HepG2 (cell line): ENCODE measurements around the gene MAN2B2. TPM values are rescaled to one million over a fixed set of nuclear protein-coding genes. Genes with fewer than 3 reads are reported as not detected.

Source experiments
- ATAC-seq: fragments of 200-7000 bp; cut with Tn5 transposase; 3 replicates; pipeline ENCODE4 v1.9.1; 2020; ENCODE audit warnings: mild to moderate bottlenecking, moderate library complexity
- BruUV-seq: library from RNA; stranded (reverse); fragments of 400-500 nt; replicated peaks from 2 replicates; lab custom pipeline; 2021; lab: Mats Ljungman, UMichigan
- CTCF ChIA-PET: fragments of 300-600 bp; formaldehyde crosslinking; extraction: SDS; loops from one replicate; lab custom pipeline; 2021; ENCODE audit warnings: low total read pairs, inconsistent platforms, low intra/inter-chr PET ratio; lab: Yijun Ruan, JAX
- POLR2A ChIA-PET: fragments of 350-600 bp; sonication (Branson Sonifier 250); formaldehyde crosslinking; loops from one replicate; lab custom pipeline; 2020; ENCODE audit warnings: antibody characterized with exemption, inconsistent platforms; lab: Yijun Ruan, JAX
- DNase-seq: peaks from one replicate; pipeline ENCODE4 v3.0.0-alpha.2; 2015; ENCODE audit warnings: low spot score
- FAIRE-seq: peaks from 3 replicates; lab custom pipeline; 2011; peaks lifted over from hg19 to GRCh38; lab: Jason Lieb, UNC
- H2AFZ ChIP-seq: one replicate; pipeline ENCODE4 v1.6.1; 2011; ENCODE audit warnings: low read length, inconsistent platforms
- H3K27ac ChIP-seq: fragments of 300-600 bp; 3 replicates; pipeline ENCODE4 v1.8.0; 2011; ENCODE audit warnings: mixed run types, mild to moderate bottlenecking, mixed read lengths, low read length, inconsistent platforms; ENCODE audit not compliant: insufficient read depth; ENCODE audit errors: extremely low read length
- H3K27me3 ChIP-seq, 2 experiments: fragments of 200-600 bp in 1 of 2; 2 replicates in 1 of 2; 3 replicates in 1 of 2; pipeline versions ENCODE4 v1.6.0 to v1.8.0; 2011; ENCODE audit warnings: low read length in 2 of 2, mild to moderate bottlenecking in 2 of 2, moderate library complexity in 2 of 2, inconsistent platforms in 1 of 2; ENCODE audit not compliant: insufficient read depth in 2 of 2, control insufficient read depth in 1 of 2
- H3K36me3 ChIP-seq, 2 experiments: fragments of 200-600 bp in 1 of 2; replicated peaks in 1 of 2; 2 replicates in 1 of 2; 3 replicates in 1 of 2; pipeline versions ENCODE4 v1.5.1 to v1.8.0; 2011; ENCODE audit warnings: low read length in 2 of 2, inconsistent platforms in 1 of 2; ENCODE audit not compliant: insufficient read depth in 2 of 2, control insufficient read depth in 1 of 2
- H3K4me1 ChIP-seq: 2 replicates; pipeline ENCODE4 v1.5.1; 2012; ENCODE audit warnings: low read length, inconsistent platforms; ENCODE audit not compliant: insufficient read depth
- H3K4me2 ChIP-seq: 2 replicates; pipeline ENCODE4 v1.6.0; 2011; ENCODE audit warnings: low read depth, low read length, inconsistent platforms
- H3K4me3 ChIP-seq, 3 experiments: fragments of 200-600 bp in 1 of 3; sonication (generic), shearing (Covaris generic) in 1 of 3; replicated peaks in 1 of 3; 2 replicates each; pipeline ENCODE4 v1.5.1; 2011 to 2016; ENCODE audit warnings: low read length in 3 of 3, inconsistent platforms in 2 of 3, low read depth in 2 of 3, mild to moderate bottlenecking in 2 of 3, control low read depth in 1 of 3, mixed read lengths in 1 of 3; ENCODE audit not compliant: insufficient read depth in 1 of 3
- H3K79me2 ChIP-seq: one replicate; pipeline ENCODE4 v1.6.1; 2011; ENCODE audit warnings: low read length, inconsistent platforms; ENCODE audit not compliant: insufficient read depth
- H3K9ac ChIP-seq: 2 replicates; pipeline ENCODE4 v1.6.0; 2011; ENCODE audit warnings: mild to moderate bottlenecking, low read depth, low read length, inconsistent platforms; ENCODE audit not compliant: insufficient read depth
- H3K9me3 ChIP-seq: 2 replicates; pipeline ENCODE4 v1.5.1; 2012; ENCODE audit warnings: mild to moderate bottlenecking, low read length
- H4K20me1 ChIP-seq: 2 replicates; pipeline ENCODE4 v1.6.0; 2011; ENCODE audit warnings: inconsistent platforms, mild to moderate bottlenecking, low read length, moderate library complexity; ENCODE audit not compliant: insufficient read depth
- ASH2L ChIP-seq: fragments of 300-600, 200-600 bp; sonication (generic); IDR thresholded peaks from 2 replicates; pipeline ENCODE4 v1.7.0; 2017; ENCODE audit warnings: low read depth, mild to moderate bottlenecking, moderate library complexity, mixed read lengths, low read length; ENCODE audit not compliant: insufficient read length
- MEIS1 ChIP-seq: sonication (generic); formaldehyde crosslinking; IDR thresholded peaks from 2 replicates; pipeline ENCODE4 v1.9.0; 2021; ENCODE audit warnings: mild to moderate bottlenecking, missing genetic modification reagents, moderate library complexity, borderline replicate concordance
- RAD51 ChIP-seq: fragments of 450-650 bp; IDR thresholded peaks from 2 replicates; pipeline ENCODE4 v1.6.1; 2016; ENCODE audit warnings: borderline replicate concordance
- TARDBP ChIP-seq: sonication (generic); formaldehyde crosslinking; IDR thresholded peaks from 2 replicates; pipeline ENCODE4 v1.8.0; 2022; ENCODE audit warnings: mild to moderate bottlenecking, missing genetic modification reagents
- ZEB1 ChIP-seq: IDR thresholded peaks from 2 replicates; pipeline ENCODE4 v1.6.1; 2012; ENCODE audit warnings: mild to moderate bottlenecking, low read depth, inconsistent platforms; ENCODE audit not compliant: insufficient replicate concordance
- ZNF614 ChIP-seq: IDR thresholded peaks from 2 replicates; pipeline ENCODE4 v1.6.1; 2018; ENCODE audit warnings: missing biosample characterization, missing genetic modification reagents, inconsistent platforms, borderline replicate concordance
- ZNF678 ChIP-seq: sonication (generic); formaldehyde crosslinking; IDR thresholded peaks from 2 replicates; pipeline ENCODE4 v1.4.0; 2020; ENCODE audit warnings: mild to moderate bottlenecking, missing genetic modification reagents
- ZNF782 ChIP-seq: sonication (generic); formaldehyde crosslinking; IDR thresholded peaks from 2 replicates; pipeline ENCODE4 v1.4.0; 2020; ENCODE audit warnings: missing genetic modification reagents, mild to moderate bottlenecking, borderline replicate concordance
- ZSCAN12 ChIP-seq: sonication (generic); formaldehyde crosslinking; IDR thresholded peaks from 2 replicates; pipeline ENCODE4 v1.9.0; 2021; ENCODE audit warnings: mild to moderate bottlenecking, missing genetic modification reagents
- WGBS: methylation state at CpG from one replicate; pipeline ENCODE4 v1.1.6; 2017; ENCODE audit warnings: low lambda C conversion rate; 5-methylcytosine and 5-hydroxymethylcytosine counted together
- in situ Hi-C: cut with HindIII; loops from 2 replicates; pipeline ENCODE4 v1.10.0; 2017; ENCODE audit warnings: low pct_unique_long_range_greater_than_20kb; ENCODE audit not compliant: extremely low pct_ligation_motif_present
- intact Hi-C: fragments of 100-400 bp; cut with micrococcal nuclease; formaldehyde crosslinking; loops from one replicate; pipeline ENCODE4 v1.10.0; 2022; ENCODE audit not compliant: unreplicated experiment
- polyA plus RNA-seq, 8 experiments: library from polyadenylated mRNA; depleted of rRNA in 3 of 8; stranded (reverse) in 7 of 8; unstranded in 1 of 8; fragments of >200 nt; fragmentation: Illumina TruSeq in 4 of 8; extraction: Trizol in 4 of 8; gene quantifications; 2 replicates each; pipeline versions ENCODE4 v1.2.1 to v1.2.3, GENCODE V29; 2011 to 2016; ENCODE audit warnings: low read depth in 4 of 8, missing spikeins in 1 of 8, mixed read lengths in 1 of 8; ENCODE audit not compliant: insufficient read depth in 1 of 8
- total RNA-seq, 5 experiments: library from RNA; depleted of rRNA; stranded (reverse); fragments of >200 nt; fragmentation: Illumina TruSeq; extraction: Trizol; gene quantifications; 2 replicates each; pipeline ENCODE4 v1.2.3, GENCODE V29; 2016; ENCODE audit warnings: low read depth in 1 of 5
- TF ChIP-seq, protein P1 (sequence below): sonication (generic); formaldehyde crosslinking; IDR thresholded peaks from 2 replicates; pipeline ENCODE4 v1.4.0; 2020; ENCODE audit warnings: mild to moderate bottlenecking, missing genetic modification reagents
- TF ChIP-seq, protein P2 (sequence below): IDR thresholded peaks from 2 replicates; pipeline ENCODE4 v1.6.1; 2016; ENCODE audit warnings: mild to moderate bottlenecking, missing biosample characterization, missing genetic modification reagents
- TF ChIP-seq, protein P3 (sequence below): sonication (generic); formaldehyde crosslinking; IDR thresholded peaks from 2 replicates; pipeline ENCODE4 v1.4.0; 2020; ENCODE audit warnings: missing genetic modification reagents
- TF ChIP-seq, protein P4 (sequence below): sonication (generic); formaldehyde crosslinking; IDR thresholded peaks from 2 replicates; pipeline ENCODE4 v1.8.1; 2022; ENCODE audit warnings: low read depth, mild to moderate bottlenecking, missing genetic modification reagents

The MAN2B2 gene
- total and polyA plus RNA-seq, 2 of the 13 experiments (the other 11 are each of a cell fraction or from before 2014, with no cell fraction given) = 4.8 to 5.4 TPM

DNA sequence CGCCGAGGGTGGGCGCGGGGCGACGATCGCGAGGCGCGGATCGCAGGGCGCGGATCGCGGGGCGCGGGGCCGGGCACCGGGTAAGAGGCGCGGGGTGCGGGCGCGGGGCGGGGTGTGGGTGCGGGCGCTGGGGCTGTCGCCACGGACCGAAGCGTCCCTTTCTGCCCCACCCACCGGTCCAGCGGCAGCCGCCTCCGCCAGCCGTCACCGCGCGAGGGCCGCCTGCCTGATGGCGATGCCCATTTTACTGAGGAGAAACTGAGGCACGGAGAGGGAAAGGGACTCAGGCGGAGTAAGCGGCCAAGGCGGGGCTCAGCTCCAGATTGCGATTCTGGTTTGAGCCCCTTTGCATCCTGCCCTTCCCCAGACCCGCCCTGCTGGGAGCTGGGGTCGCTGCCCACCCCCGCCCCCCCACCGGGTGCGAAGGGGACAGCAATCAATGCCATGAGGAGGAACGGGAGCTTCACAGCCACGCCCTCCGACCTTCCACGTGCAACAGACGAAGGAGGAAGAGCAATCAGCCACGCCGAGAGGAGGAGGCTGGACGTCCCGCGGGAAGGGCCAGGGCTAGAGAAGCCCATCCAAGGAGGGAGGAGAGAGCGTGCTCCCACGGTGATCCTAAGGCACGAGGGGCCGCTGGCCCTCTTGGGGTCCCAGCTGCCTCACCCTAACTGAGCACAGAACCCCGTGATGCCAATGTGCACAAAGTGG is 10.9 kb upstream of the MAN2B2 start:
- H3K27ac ChIP-seq = no peak overlapping the region
- H2AFZ ChIP-seq = no peak overlapping the region
- FAIRE-seq = no peak
- POLR2A ChIA-PET = no interaction called here
- CTCF ChIA-PET = no interaction called here
- H3K9me3 ChIP-seq = no peaks in the 10 kb centered on the region
- intact Hi-C loops (no loop called here), in situ Hi-C loops (loop anchor here (25.0 kb wide), 1 partner anchor 327 kb away; no protein-coding TSS in a partner anchor)
- no peak overlapping the region for H3K9ac ChIP-seq
- no TSS peak for BruUV-seq
- no peaks in the 10 kb centered on the region for H3K36me3 ChIP-seq
- ATAC-seq = no peak
- TF ChIP-seq ZSCAN12 (CRISPR knock-in tag) (no peak), ZNF782 (CRISPR knock-in tag) (no peak), ZEB1 (no peak), ZNF614 (CRISPR knock-in tag) (no peak), RAD51 (no peak), ASH2L (no peak), MEIS1 (CRISPR knock-in tag) (no peak), ZNF678 (CRISPR knock-in tag) (no peak), TARDBP (no peak)
- TF ChIP-seq, protein P1, sequence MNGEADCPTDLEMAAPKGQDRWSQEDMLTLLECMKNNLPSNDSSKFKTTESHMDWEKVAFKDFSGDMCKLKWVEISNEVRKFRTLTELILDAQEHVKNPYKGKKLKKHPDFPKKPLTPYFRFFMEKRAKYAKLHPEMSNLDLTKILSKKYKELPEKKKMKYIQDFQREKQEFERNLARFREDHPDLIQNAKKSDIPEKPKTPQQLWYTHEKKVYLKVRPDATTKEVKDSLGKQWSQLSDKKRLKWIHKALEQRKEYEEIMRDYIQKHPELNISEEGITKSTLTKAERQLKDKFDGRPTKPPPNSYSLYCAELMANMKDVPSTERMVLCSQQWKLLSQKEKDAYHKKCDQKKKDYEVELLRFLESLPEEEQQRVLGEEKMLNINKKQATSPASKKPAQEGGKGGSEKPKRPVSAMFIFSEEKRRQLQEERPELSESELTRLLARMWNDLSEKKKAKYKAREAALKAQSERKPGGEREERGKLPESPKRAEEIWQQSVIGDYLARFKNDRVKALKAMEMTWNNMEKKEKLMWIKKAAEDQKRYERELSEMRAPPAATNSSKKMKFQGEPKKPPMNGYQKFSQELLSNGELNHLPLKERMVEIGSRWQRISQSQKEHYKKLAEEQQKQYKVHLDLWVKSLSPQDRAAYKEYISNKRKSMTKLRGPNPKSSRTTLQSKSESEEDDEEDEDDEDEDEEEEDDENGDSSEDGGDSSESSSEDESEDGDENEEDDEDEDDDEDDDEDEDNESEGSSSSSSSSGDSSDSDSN (CRISPR knock-in tag) = no peak
- TF ChIP-seq, protein P2, sequence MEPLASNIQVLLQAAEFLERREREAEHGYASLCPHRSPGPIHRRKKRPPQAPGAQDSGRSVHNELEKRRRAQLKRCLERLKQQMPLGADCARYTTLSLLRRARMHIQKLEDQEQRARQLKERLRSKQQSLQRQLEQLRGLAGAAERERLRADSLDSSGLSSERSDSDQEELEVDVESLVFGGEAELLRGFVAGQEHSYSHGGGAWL (CRISPR knock-in tag) = no peak
- TF ChIP-seq, protein P3, sequence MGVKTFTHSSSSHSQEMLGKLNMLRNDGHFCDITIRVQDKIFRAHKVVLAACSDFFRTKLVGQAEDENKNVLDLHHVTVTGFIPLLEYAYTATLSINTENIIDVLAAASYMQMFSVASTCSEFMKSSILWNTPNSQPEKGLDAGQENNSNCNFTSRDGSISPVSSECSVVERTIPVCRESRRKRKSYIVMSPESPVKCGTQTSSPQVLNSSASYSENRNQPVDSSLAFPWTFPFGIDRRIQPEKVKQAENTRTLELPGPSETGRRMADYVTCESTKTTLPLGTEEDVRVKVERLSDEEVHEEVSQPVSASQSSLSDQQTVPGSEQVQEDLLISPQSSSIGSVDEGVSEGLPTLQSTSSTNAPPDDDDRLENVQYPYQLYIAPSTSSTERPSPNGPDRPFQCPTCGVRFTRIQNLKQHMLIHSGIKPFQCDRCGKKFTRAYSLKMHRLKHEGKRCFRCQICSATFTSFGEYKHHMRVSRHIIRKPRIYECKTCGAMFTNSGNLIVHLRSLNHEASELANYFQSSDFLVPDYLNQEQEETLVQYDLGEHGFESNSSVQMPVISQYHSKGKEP (CRISPR knock-in tag) = no peak
- TF ChIP-seq, protein P4, sequence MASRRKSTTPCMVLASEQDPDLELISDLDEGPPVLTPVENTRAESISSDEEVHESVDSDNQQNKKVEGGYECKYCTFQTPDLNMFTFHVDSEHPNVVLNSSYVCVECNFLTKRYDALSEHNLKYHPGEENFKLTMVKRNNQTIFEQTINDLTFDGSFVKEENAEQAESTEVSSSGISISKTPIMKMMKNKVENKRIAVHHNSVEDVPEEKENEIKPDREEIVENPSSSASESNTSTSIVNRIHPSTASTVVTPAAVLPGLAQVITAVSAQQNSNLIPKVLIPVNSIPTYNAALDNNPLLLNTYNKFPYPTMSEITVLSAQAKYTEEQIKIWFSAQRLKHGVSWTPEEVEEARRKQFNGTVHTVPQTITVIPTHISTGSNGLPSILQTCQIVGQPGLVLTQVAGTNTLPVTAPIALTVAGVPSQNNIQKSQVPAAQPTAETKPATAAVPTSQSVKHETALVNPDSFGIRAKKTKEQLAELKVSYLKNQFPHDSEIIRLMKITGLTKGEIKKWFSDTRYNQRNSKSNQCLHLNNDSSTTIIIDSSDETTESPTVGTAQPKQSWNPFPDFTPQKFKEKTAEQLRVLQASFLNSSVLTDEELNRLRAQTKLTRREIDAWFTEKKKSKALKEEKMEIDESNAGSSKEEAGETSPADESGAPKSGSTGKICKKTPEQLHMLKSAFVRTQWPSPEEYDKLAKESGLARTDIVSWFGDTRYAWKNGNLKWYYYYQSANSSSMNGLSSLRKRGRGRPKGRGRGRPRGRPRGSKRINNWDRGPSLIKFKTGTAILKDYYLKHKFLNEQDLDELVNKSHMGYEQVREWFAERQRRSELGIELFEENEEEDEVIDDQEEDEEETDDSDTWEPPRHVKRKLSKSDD = no peak
- 0 out of 2 replicates have a peak, but pooled peaks cover 4% of the 10 kb centered on the region for H4K20me1 ChIP-seq
- no peaks in the 10 kb centered on the region for H3K4me1 ChIP-seq
- H3K4me2 ChIP-seq = peak overlapping the region; percentile 32; the same call in 1 of the 2 replicates
- H3K4me3 ChIP-seq = no peak overlapping the region; a peak in 1 of 6 replicates
- H3K79me2 ChIP-seq = no peaks in the 10 kb centered on the region
- DNase-seq = no peak
- peaks cover 22 to 87% of the 10 kb centered on the region in 2 experiments; a peak in 4 of 5 replicates for H3K27me3 ChIP-seq
- 47% methylated on average over 4 of the region's 66 CpGs for WGBS
